ENCODE data around the gene C1orf159.
"Not testable (repeated sequence)": the region's sequence is repeated elsewhere in the genome, so short reads cannot be mapped to it uniquely, and the experiment has no call there.

The C1orf159 gene

DNA sequence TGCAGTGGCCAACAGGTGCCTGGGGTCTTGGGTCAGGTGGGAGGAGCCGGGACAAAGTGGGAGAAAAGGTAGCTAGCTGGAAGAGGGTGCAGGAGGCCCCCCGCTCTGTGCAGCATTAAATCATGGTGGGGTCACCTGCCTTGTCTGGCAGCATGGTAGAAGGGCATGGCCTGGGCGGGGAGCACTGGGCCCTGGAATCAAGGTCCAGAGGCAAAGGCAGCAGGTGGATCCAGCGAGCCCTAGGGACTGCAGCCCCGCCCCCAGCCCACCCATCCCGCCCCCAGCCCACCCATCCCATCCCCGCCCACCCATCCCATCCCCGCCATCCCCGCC, 41.1 kb upstream of the C1orf159 start:
- Mint-ChIP-seq H3K4me3 (peak overlapping the region; percentile 77), H3K27me3 (no peaks in the 10 kb centered on the region), H3K27ac (ENCODE audit: low read depth) (peak overlapping the region; percentile 81), H3K4me1 (peaks cover 11% of the 10 kb centered on the region), H3K36me3 (ENCODE audit: insufficient read depth) (peaks cover 7% of the 10 kb centered on the region), H3K9me3 (peaks cover 22% of the 10 kb centered on the region)
- DNase-seq (ENCODE audit: low spot score in 2 of 2) (no peak), ATAC-seq (replicated peaks; ENCODE audit: extremely low read depth, poor library complexity, severe bottlenecking) (no peak)

DNA sequence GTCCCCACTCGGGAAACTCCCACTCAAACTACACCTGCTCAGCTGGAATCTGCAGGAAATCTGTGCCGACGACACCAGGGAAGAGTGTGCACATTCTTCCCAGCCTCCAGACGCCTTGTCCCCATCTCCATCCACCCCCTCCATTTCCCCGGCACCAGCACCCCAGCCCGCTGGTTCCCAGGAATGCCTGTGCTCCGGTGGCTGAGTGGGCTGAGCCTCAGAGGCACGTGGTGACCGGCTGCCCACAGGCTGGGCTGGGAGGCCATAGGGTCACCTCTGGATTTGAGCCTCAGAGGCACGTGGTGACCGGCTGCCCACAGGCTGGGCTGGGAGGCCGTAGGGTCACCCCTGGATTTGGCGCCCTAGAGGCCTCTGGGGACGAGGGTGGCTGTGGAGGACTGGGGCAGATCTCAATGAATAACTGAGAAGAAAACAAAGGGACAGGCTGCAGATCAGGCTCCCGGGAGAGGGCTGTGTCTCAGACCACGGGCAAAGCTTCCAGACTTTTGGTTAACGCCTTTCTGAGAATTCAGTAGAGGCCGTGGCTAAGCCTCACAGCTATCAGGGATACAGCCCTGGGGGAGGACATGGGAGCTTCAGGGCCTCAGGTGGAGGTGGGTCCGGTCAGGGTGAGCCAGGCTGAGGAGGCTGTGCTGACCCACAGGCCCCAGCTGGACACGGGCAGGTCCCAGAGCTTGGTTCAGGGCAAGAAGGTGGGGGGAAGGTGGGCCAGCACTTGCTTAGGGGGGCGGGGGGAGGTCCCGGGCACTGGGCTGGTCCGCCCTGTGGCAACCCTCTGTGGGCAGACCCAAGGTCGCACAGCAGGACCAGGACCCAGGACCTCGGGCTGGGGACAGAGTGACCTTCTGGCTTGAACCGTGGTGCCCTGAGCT, 40.5 kb upstream of the C1orf159 start:
- Mint-ChIP-seq H3K9me3 (peaks cover 22% of the 10 kb centered on the region), H3K27ac (ENCODE audit: low read depth) (peak overlapping the region; percentile 81), H3K4me3 (peak overlapping the region; percentile 77), H3K36me3 (ENCODE audit: insufficient read depth) (peaks cover 7% of the 10 kb centered on the region), H3K4me1 (peaks cover 11% of the 10 kb centered on the region), H3K27me3 (no peaks in the 10 kb centered on the region)
- no peak for ATAC-seq (replicated peaks; ENCODE audit: extremely low read depth, poor library complexity, severe bottlenecking)
- no peak for DNase-seq (ENCODE audit: low spot score in 2 of 2)

DNA sequence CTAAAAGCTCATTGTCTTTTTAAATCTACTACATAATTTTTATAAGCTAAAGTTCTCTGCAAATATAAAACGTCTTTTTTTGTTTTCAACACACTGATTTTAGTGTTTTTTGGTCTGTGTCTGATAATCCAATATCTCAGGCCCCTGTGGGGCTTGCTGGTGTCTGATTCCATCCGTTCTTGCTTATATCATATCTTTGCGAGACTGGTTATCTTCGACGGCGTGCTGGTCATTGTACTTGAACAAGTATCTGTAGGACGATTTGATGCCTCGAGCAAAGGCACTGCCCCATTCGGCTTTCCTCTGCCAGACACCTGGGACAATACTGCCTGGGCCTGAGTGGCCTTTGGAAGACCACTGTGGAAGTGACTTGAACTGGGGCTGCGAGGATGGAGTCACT, 39.4 kb upstream of the C1orf159 start:
- no peaks in the 10 kb centered on the region for H3K27me3 Mint-ChIP-seq
- ATAC-seq (replicated peaks; ENCODE audit: extremely low read depth, poor library complexity, severe bottlenecking) (no peak), DNase-seq (ENCODE audit: low spot score in 2 of 2) (no peak)
- peaks cover 11% of the 10 kb centered on the region for H3K4me1 Mint-ChIP-seq
- H3K27ac Mint-ChIP-seq (ENCODE audit: low read depth): no peak overlapping the region
- H3K36me3 Mint-ChIP-seq (ENCODE audit: insufficient read depth): peaks cover 6% of the 10 kb centered on the region
- no peak overlapping the region for H3K4me3 Mint-ChIP-seq
- H3K9me3 Mint-ChIP-seq: peaks cover 22% of the 10 kb centered on the region

DNA sequence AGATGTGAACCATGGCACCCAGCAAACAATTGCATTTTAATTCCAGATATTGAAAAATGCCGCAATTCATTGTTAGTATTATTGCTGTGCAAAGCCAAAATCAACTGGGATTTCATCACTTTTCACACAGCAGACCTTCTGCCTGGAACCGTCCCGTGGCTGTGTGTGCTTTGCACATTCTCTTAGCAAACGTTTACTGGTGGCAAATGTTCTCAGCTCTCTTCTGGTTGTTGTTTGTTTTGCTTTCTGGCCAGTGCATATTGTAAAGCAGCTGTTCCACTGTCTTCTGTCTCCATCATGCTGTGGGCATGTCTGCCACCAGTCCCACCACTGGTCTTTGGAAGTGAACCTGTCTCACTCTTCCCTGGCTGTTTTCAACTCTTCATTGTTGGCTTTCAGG, 38.0 kb upstream of the C1orf159 start:
- peak overlapping the region; percentile 92 for H3K27ac Mint-ChIP-seq (ENCODE audit: low read depth)
- H3K36me3 Mint-ChIP-seq (ENCODE audit: insufficient read depth): peaks cover 6% of the 10 kb centered on the region
- H3K4me1 Mint-ChIP-seq: peaks cover 11% of the 10 kb centered on the region
- no peaks in the 10 kb centered on the region for H3K27me3 Mint-ChIP-seq
- DNase-seq (ENCODE audit: low spot score in 2 of 2): no peak
- H3K4me3 Mint-ChIP-seq: no peak overlapping the region
- H3K9me3 Mint-ChIP-seq: peaks cover 22% of the 10 kb centered on the region
- no peak for ATAC-seq (replicated peaks; ENCODE audit: extremely low read depth, poor library complexity, severe bottlenecking)

DNA sequence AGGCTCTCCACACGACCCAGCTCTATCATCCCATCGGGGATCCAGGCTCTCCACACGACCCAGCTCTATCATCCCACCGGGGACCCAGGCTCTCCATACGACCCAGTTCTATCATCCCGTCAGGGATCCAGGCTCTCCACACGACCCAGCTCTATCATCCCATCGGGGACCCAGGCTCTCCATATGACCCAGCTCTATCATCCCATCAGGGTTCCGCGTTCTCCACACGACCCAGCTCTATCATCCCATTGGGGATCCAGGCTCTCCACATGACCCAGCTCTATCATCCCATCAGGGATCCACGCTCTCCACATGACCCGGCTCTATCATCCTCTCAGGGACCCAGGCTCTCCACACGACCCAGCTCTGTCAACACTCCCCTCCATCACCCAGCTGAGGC, 37.3 kb upstream of the C1orf159 start:
- not testable (repeated sequence) for H3K4me3 Mint-ChIP-seq; DNase-seq (ENCODE audit: low spot score in 2 of 2); H3K36me3 Mint-ChIP-seq (ENCODE audit: insufficient read depth); H3K27me3 Mint-ChIP-seq; ATAC-seq (replicated peaks; ENCODE audit: extremely low read depth, poor library complexity, severe bottlenecking)
- Mint-ChIP-seq H3K27ac (ENCODE audit: low read depth) (peak overlapping the region; percentile 92), H3K4me1 (peaks cover 11% of the 10 kb centered on the region), H3K9me3 (peaks cover 22% of the 10 kb centered on the region)

DNA sequence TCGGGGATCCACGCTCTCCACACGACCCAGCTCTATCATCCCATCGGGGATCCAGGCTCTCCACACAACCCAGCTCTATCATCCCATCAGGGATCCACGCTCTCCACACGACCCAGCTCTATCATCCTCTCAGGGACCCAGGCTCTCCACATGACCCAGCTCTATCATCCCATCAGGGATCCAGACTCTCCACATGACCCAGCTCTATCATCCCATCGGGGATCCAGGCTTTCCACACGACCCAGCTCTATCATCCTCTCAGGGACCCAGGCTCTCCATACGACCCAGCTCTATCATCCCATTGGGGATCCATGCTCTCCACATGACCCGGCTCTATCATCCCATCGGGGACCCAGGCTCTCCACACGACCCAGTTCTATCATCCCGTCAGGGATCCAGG, 36.5 kb upstream of the C1orf159 start:
- not testable (repeated sequence) for ATAC-seq (replicated peaks; ENCODE audit: extremely low read depth, poor library complexity, severe bottlenecking); H3K36me3 Mint-ChIP-seq (ENCODE audit: insufficient read depth); H3K27me3 Mint-ChIP-seq; DNase-seq (ENCODE audit: low spot score in 2 of 2); H3K4me3 Mint-ChIP-seq
- Mint-ChIP-seq H3K27ac (ENCODE audit: low read depth) (peak overlapping the region; percentile 92), H3K9me3 (peaks cover 22% of the 10 kb centered on the region), H3K4me1 (peaks cover 11% of the 10 kb centered on the region)

DNA sequence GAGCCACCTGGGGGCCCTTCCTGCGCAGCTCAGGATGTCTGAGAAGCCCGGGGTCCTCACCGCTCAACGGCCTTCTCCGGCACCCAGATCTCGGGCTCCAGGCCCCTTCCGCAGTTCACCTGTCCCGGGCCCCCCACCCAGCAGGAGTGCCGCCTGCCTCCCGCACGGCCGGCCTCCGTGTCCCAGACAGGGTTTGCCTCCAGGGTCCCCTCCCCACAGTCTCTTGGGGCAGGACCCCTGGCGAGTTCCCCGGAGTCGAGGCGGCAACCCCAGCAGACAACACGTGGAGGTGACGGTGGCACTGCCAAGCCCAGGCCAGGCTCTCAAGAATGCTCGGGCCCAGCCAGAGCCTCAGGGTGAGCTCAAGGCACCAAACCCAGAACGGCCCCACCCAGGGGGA, 35.4 kb upstream of the C1orf159 start:
- peaks cover 6% of the 10 kb centered on the region for H3K36me3 Mint-ChIP-seq (ENCODE audit: insufficient read depth)
- H3K27ac Mint-ChIP-seq (ENCODE audit: low read depth): no peak overlapping the region
- H3K4me3 Mint-ChIP-seq: no peak overlapping the region
- DNase-seq (ENCODE audit: low spot score in 2 of 2) (no peak), ATAC-seq (replicated peaks; ENCODE audit: extremely low read depth, poor library complexity, severe bottlenecking) (no peak)
- peaks cover 11% of the 10 kb centered on the region for H3K4me1 Mint-ChIP-seq
- H3K27me3 Mint-ChIP-seq: peaks cover 5% of the 10 kb centered on the region
- H3K9me3 Mint-ChIP-seq: peaks cover 22% of the 10 kb centered on the region

DNA sequence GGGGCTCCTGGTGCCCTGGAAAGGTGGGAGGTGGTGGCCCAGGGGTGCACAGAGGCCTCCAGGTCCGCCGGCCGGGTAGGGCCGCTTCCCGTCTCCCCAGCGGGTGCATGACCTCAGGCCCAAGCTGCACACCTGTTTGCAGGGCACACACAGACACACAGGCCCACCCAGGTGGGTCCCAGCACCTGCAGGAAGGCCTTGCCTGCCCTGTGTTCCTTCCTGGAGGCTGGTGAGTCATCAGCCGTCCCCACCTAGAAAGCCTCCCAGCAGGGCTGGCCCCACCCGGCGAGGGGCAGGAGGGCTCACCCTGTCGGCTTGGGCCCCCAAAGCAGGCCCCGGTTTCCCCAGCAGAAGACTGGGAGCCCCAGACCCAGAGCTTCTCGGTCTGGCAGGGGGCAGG, 34.2 kb upstream of the C1orf159 start:
- ATAC-seq (replicated peaks; ENCODE audit: extremely low read depth, poor library complexity, severe bottlenecking) (no peak), DNase-seq (ENCODE audit: low spot score in 2 of 2) (no peak)
- H3K27ac Mint-ChIP-seq (ENCODE audit: low read depth): no peak overlapping the region
- peaks cover 9% of the 10 kb centered on the region for H3K27me3 Mint-ChIP-seq
- peaks cover 6% of the 10 kb centered on the region for H3K36me3 Mint-ChIP-seq (ENCODE audit: insufficient read depth)
- no peak overlapping the region for H3K4me3 Mint-ChIP-seq
- peaks cover 22% of the 10 kb centered on the region for H3K9me3 Mint-ChIP-seq
- peaks cover 11% of the 10 kb centered on the region for H3K4me1 Mint-ChIP-seq

DNA sequence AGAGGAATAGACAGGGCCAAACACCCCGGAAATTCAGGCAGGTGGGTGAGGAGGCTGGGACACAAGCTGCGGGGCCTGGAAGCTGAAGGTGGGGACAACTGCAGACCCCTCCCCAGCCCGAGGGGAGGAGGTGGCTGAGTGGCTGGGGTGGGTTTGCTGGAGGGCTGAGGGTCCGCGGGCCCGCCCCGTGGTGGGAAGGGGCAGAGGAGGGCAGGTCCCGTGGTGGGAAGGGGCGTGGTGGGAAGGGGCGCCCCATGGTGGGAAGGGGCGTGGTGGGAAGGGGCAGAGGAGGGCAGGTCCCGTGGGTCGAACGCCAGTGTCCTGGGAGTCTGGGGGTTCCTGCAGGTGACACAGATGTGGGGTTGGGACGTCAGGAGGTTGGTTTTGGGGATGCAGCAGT, 33.5 kb upstream of the C1orf159 start:
- peaks cover 22% of the 10 kb centered on the region for H3K9me3 Mint-ChIP-seq
- H3K4me3 Mint-ChIP-seq: no peak overlapping the region
- peaks cover 6% of the 10 kb centered on the region for H3K36me3 Mint-ChIP-seq (ENCODE audit: insufficient read depth)
- no peak for DNase-seq (ENCODE audit: low spot score in 2 of 2)
- H3K27me3 Mint-ChIP-seq: peaks cover 9% of the 10 kb centered on the region
- H3K4me1 Mint-ChIP-seq: peaks cover 11% of the 10 kb centered on the region
- no peak overlapping the region for H3K27ac Mint-ChIP-seq (ENCODE audit: low read depth)
- no peak for ATAC-seq (replicated peaks; ENCODE audit: extremely low read depth, poor library complexity, severe bottlenecking)

DNA sequence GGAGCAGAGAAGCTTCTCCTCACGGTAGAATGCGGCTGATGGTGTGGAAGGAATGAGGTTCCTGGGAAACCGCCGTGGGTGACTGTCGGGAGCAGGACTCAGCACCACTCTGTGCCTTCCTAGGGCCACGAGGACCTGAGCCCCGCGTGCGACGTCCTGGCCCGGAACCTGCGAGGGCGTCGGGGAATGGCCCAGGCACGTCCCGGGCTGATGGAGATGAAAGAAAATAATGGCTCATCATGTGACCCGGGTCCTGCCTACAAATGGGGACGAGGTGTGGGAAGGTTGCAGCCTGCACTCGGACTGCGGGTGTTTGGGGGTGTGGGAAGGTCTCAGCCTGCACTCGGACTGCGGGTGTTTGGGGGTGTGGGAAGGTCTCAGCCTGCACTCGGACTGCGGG, 32.7 kb upstream of the C1orf159 start:
- H3K4me1 Mint-ChIP-seq: peaks cover 11% of the 10 kb centered on the region
- no peak overlapping the region for H3K4me3 Mint-ChIP-seq
- ATAC-seq (replicated peaks; ENCODE audit: extremely low read depth, poor library complexity, severe bottlenecking) (no peak), DNase-seq (ENCODE audit: low spot score in 2 of 2) (no peak)
- H3K9me3 Mint-ChIP-seq: peaks cover 15% of the 10 kb centered on the region
- peaks cover 2% of the 10 kb centered on the region for H3K36me3 Mint-ChIP-seq (ENCODE audit: insufficient read depth)
- no peak overlapping the region for H3K27ac Mint-ChIP-seq (ENCODE audit: low read depth)
- peaks cover 9% of the 10 kb centered on the region for H3K27me3 Mint-ChIP-seq

DNA sequence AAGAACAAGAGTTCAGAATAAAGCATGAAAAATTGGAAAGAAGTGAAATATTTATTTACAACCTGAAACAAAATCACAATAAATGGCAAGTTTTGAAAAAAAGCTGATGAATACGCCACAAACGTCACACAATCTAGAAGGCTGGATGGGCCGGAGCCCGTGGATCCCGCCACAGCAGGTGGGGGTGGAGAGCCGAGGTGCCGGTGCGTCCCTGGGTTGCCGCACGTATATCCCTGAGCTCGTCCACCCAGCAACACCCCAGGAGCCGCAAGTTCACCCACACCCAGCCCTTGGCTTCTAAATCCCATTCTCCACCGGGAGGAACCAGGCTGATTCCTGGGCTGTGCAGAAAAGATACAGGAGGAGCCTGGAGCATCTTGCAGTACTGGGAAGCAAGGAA, 32.2 kb upstream of the C1orf159 start:
- H3K27me3 Mint-ChIP-seq: peaks cover 9% of the 10 kb centered on the region
- DNase-seq (ENCODE audit: low spot score in 2 of 2) (no peak), ATAC-seq (replicated peaks; ENCODE audit: extremely low read depth, poor library complexity, severe bottlenecking) (no peak)
- H3K9me3 Mint-ChIP-seq: peaks cover 10% of the 10 kb centered on the region
- H3K27ac Mint-ChIP-seq (ENCODE audit: low read depth): no peak overlapping the region
- H3K36me3 Mint-ChIP-seq (ENCODE audit: insufficient read depth): no peaks in the 10 kb centered on the region
- no peak overlapping the region for H3K4me3 Mint-ChIP-seq
- peaks cover 10% of the 10 kb centered on the region for H3K4me1 Mint-ChIP-seq

DNA sequence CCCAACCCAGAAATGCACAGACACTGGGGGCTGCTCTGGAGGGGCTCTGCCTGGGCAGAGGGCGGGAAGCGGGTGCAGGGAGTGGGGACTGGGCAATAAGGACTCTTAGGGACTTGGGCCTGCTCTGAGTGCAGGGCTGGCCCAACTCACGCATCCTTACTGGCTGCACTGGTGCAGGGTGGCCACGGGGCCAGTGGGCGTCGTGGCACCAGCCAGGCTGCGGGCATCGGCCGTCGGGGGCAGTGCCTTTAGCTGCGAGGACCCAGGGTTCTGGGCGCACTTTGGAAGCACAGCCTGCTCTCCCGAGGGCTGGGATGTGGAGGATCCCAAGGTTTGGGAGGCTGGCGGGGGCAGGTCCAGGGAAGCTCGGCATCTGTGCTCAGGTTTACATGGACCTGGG, 30.7 kb upstream of the C1orf159 start:
- no peaks in the 10 kb centered on the region for H3K9me3 Mint-ChIP-seq
- DNase-seq (ENCODE audit: low spot score in 2 of 2) (no peak), ATAC-seq (replicated peaks; ENCODE audit: extremely low read depth, poor library complexity, severe bottlenecking) (no peak)
- no peaks in the 10 kb centered on the region for H3K36me3 Mint-ChIP-seq (ENCODE audit: insufficient read depth)
- peaks cover 9% of the 10 kb centered on the region for H3K27me3 Mint-ChIP-seq
- H3K4me3 Mint-ChIP-seq: no peak overlapping the region
- H3K4me1 Mint-ChIP-seq: no peaks in the 10 kb centered on the region
- no peak overlapping the region for H3K27ac Mint-ChIP-seq (ENCODE audit: low read depth)

DNA sequence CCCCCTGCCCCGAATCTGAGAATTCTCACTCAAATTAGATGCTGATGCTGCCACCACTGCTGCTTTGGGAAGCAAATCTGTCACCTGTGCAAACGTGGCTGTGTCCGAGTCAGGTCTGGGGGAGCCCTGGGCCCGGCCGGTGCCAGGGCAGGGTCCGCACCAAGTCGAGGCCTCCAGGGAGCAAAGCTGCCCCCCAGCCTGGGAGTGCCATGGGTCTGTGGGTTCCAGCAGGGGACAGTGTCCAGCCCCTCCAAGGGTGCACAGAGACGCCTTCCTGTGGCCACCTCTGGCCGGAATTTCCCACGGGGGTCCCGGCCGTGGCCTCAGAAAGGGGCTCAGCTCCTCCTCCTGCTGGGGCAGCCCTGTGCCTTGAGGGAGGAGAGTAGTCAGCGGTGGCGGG, 30.1 kb upstream of the C1orf159 start:
- peaks cover 9% of the 10 kb centered on the region for H3K27me3 Mint-ChIP-seq
- H3K36me3 Mint-ChIP-seq (ENCODE audit: insufficient read depth): no peaks in the 10 kb centered on the region
- no peaks in the 10 kb centered on the region for H3K4me1 Mint-ChIP-seq
- H3K27ac Mint-ChIP-seq (ENCODE audit: low read depth): no peak overlapping the region
- H3K4me3 Mint-ChIP-seq: no peak overlapping the region
- no peak for DNase-seq (ENCODE audit: low spot score in 2 of 2)
- no peaks in the 10 kb centered on the region for H3K9me3 Mint-ChIP-seq
- no peak for ATAC-seq (replicated peaks; ENCODE audit: extremely low read depth, poor library complexity, severe bottlenecking)

Data from central memory CD8-positive, alpha-beta T cell (primary cell).